ENCODE data around the gene FAM13A. TPM values are rescaled to one million over a fixed set of nuclear protein-coding genes. Genes with fewer than 3 reads are reported as not detected.

FAM13A gene
- total and polyA plus RNA-seq, 10 donors, result 2.7 to 24.9 (median 18.3) TPM

DNA sequence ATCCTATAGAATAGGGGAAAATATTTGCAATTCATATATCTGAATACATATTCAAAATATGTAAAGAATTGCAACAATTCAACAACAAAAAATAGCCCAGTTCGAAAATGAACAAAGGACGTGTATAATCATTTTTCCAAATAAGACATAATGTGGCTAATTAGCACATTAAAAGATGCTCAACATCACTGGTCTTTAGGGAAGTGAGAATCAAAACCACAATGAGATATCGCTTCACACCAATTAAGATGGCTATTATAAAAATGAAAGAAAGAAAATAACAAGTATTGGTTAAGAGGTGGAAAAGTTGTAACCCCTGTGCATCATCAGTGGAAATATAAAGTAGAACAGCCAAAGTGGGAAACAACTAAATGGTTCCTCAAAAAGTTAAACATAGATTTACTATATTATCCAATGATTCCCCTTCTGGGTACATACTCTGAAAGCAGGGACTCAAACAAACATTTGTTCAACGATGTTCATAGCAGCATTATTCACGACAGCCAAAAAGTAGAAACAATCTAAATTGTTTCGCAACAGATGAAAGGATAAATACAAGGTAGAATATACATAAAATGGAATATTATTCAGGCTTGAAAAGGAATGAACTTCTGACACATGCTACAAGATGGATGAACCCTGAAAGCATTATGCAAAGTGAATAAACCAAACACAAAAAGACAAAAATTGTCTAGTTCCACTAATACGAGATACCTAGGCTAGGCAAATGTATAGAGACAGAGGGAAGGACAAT lies 12.7 kb downstream of the FAM13A start:
- no peak overlapping the region for H3K27ac ChIP-seq
- WGBS, 5 donors, result 84 to 89% (median 86%) methylated on average over 7 of the region's 7 CpGs
- H3K4me1 ChIP-seq, result no peaks in the 10 kb centered on the region
- H3K27me3 ChIP-seq (replicated peaks in 1 of 7), result no peaks in the 10 kb centered on the region
- H3K9me3 ChIP-seq, result no peaks in the 10 kb centered on the region
- no peak for DNase-seq
- intact Hi-C loops (cut with DNase I; ENCODE audit: low total_unique reads), result no loop called here
- no peak overlapping the region for H3K4me3 ChIP-seq
- H3K36me3 ChIP-seq, result no peaks in the 10 kb centered on the region
- TF ChIP-seq POLR2A (IDR thresholded peaks at IDR 0.05), result no peak
- TF ChIP-seq, protein P1, sequence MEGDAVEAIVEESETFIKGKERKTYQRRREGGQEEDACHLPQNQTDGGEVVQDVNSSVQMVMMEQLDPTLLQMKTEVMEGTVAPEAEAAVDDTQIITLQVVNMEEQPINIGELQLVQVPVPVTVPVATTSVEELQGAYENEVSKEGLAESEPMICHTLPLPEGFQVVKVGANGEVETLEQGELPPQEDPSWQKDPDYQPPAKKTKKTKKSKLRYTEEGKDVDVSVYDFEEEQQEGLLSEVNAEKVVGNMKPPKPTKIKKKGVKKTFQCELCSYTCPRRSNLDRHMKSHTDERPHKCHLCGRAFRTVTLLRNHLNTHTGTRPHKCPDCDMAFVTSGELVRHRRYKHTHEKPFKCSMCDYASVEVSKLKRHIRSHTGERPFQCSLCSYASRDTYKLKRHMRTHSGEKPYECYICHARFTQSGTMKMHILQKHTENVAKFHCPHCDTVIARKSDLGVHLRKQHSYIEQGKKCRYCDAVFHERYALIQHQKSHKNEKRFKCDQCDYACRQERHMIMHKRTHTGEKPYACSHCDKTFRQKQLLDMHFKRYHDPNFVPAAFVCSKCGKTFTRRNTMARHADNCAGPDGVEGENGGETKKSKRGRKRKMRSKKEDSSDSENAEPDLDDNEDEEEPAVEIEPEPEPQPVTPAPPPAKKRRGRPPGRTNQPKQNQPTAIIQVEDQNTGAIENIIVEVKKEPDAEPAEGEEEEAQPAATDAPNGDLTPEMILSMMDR (IDR thresholded peaks at IDR 0.05 in 8 of 11, conservative IDR thresholded peaks at IDR 0.05 in 3 of 11), result no peak
- TF ChIP-seq POLR2AphosphoS5 (IDR thresholded peaks at IDR 0.05), result no peak

DNA sequence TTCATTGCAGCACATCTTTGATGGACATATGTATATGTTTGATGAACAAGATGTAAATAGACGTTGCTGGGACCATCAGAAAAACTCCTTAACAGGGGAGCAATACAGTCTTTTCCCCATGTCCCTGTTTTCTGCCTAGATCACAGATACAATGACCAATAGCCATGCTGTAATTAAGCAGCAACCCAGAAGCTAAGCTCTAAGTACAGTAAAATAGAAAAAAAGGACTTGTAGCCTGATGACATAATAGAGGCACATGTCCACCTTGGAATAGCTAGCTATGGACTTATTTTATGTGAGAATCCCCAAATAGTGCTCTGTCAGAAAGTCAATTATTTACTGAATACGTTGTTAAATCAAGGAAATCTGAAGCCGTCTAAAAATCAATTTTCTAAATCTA lies 14.9 kb downstream of the FAM13A start:
- DNase-seq, result no peak
- no peak overlapping the region for H3K27ac ChIP-seq
- intact Hi-C loops (cut with DNase I; ENCODE audit: low total_unique reads), result no loop called here
- WGBS, 5 donors, result 74 to 91% (median 86%) methylated on average over 3 of the region's 3 CpGs
- H3K4me1 ChIP-seq, result no peaks in the 10 kb centered on the region
- H3K27me3 ChIP-seq (replicated peaks in 1 of 7), result no peaks in the 10 kb centered on the region
- no peak overlapping the region for H3K4me3 ChIP-seq
- H3K36me3 ChIP-seq, result no peaks in the 10 kb centered on the region
- no peak for TF ChIP-seq POLR2AphosphoS5 (IDR thresholded peaks at IDR 0.05)
- TF ChIP-seq, protein P1 (IDR thresholded peaks at IDR 0.05 in 8 of 11, conservative IDR thresholded peaks at IDR 0.05 in 3 of 11), result no peak
- peaks cover 0 to 3% (median under 1%) of the 10 kb centered on the region in 8 donors for H3K9me3 ChIP-seq

DNA sequence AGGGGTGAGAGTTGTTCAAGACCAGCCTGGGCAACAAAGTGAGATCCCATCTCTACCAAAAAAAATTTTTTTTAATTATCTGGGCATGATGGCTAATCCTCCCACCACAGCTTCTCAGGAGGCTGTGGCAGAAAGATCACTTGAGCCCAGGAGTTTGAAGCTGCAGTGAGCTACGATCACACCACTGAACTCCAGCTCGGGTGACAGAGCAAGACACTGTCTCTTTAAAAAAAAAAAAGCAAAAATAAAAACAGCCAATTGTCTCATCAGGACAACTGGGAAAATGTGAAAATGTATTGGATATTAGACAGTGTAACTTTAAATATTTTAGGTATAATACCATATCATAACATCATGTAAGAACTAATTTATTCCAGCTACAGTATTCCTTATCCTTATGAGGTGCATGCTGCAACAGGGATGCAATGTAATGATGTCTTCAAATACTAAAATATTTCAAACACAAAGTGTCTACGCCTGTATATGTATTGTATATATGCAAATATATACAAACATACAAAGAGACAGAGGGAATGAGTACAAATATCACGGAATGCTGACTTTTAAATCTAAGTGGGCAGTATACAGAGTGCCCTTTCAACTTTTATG lies 17.2 kb downstream of the FAM13A start:
- no peak overlapping the region for H3K4me3 ChIP-seq
- no peaks in the 10 kb centered on the region for H3K27me3 ChIP-seq (replicated peaks in 1 of 7)
- 68 to 84% (median 82%) methylated on average over 4 of the region's 4 CpGs for WGBS, 5 donors
- H3K36me3 ChIP-seq, result peaks cover 0 to 7% (median 0%) of the 10 kb centered on the region in 6 donors
- DNase-seq, result no peak
- H3K4me1 ChIP-seq, result no peaks in the 10 kb centered on the region
- H3K9me3 ChIP-seq, result peaks cover 3 to 24% (median 23%) of the 10 kb centered on the region in 8 donors
- intact Hi-C loops (cut with DNase I; ENCODE audit: low total_unique reads), result no loop called here
- H3K27ac ChIP-seq, result no peak overlapping the region
- TF ChIP-seq POLR2AphosphoS5 (IDR thresholded peaks at IDR 0.05) (no peak), POLR2A (IDR thresholded peaks at IDR 0.05) (no peak)
- TF ChIP-seq, protein P1 (IDR thresholded peaks at IDR 0.05 in 8 of 11, conservative IDR thresholded peaks at IDR 0.05 in 3 of 11), result no peak

DNA sequence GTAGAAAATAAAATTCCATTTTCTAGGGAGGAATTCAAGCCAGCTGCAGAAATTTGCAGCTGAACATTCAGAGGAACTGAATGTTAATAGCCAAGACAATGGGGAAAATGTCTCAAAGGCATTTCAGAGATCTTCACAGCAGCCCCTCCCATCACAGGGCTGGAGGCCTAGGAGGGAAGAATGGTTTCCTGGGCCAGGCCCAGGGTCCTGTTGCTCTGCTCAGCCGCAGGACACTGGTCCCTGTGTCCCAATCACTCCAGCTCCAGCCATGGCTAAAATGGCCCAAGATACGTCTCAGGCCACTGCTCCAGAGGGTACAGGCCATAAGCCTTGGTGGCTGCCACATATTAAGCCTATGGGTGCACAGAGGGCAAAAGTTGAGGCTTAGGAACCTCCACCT lies 20.4 kb downstream of the FAM13A start:
- Histone ChIP-seq H3K27ac (no peak overlapping the region), H3K4me3 (no peak overlapping the region), H3K9me3 (peaks cover 3 to 27% (median 24%) of the 10 kb centered on the region in 8 donors), H3K4me1 (no peaks in the 10 kb centered on the region), H3K27me3 (replicated peaks in 1 of 7) (no peaks in the 10 kb centered on the region), H3K36me3 (peaks cover 0 to 7% (median 0%) of the 10 kb centered on the region in 6 donors)
- intact Hi-C loops (cut with DNase I; ENCODE audit: low total_unique reads), result no loop called here
- no peak for DNase-seq
- TF ChIP-seq POLR2AphosphoS5 (IDR thresholded peaks at IDR 0.05) (no peak), POLR2A (IDR thresholded peaks at IDR 0.05) (no peak)
- TF ChIP-seq, protein P1 (IDR thresholded peaks at IDR 0.05 in 8 of 11, conservative IDR thresholded peaks at IDR 0.05 in 3 of 11), result no peak
- WGBS, 5 donors, result 84 to 97% (median 92%) methylated on average over 2 of the region's 2 CpGs; no CpG with 5 or more reads in 1 of the 5 donors
